Ishikawa (cell line): Measurements from ENCODE around the gene PIGO.
A peak's percentile ranks its signal among the peaks of the same experiment; 100 is the strongest.

ENCODE experiments used
- CEBPB ChIP-seq: IDR thresholded peaks from 2 replicates; pipeline ENCODE4 v1.6.1; 2012
- CREB1 ChIP-seq: IDR thresholded peaks from 2 replicates; pipeline ENCODE4 v1.6.1; 2012; ENCODE audit warnings: low read depth
- EGR1 ChIP-seq: IDR thresholded peaks from 2 replicates; pipeline ENCODE4 v1.6.1; 2012
- EP300 ChIP-seq: IDR thresholded peaks from 2 replicates; pipeline ENCODE4 v1.6.1; 2012; ENCODE audit warnings: borderline replicate concordance
- FOXM1 ChIP-seq: IDR thresholded peaks from 2 replicates; pipeline ENCODE4 v1.6.1; 2012; ENCODE audit warnings: low read depth, borderline replicate concordance
- NFIC ChIP-seq: IDR thresholded peaks from 2 replicates; pipeline ENCODE4 v1.6.1; 2012
- RAD21 ChIP-seq: IDR thresholded peaks from 2 replicates; pipeline ENCODE4 v1.6.1; 2012; ENCODE audit warnings: low read depth
- REST ChIP-seq: IDR thresholded peaks from 2 replicates; pipeline ENCODE4 v1.6.1; 2012; ENCODE audit warnings: low read depth, mild to moderate bottlenecking
- TAF1 ChIP-seq: IDR thresholded peaks from 2 replicates; pipeline ENCODE4 v1.6.1; 2012; ENCODE audit warnings: low read depth, mild to moderate bottlenecking
- TCF12 ChIP-seq: IDR thresholded peaks from 2 replicates; pipeline ENCODE4 v1.6.1; 2012; ENCODE audit warnings: low read depth
- TEAD4 ChIP-seq: IDR thresholded peaks from 2 replicates; pipeline ENCODE4 v1.6.1; 2012
- USF1 ChIP-seq: IDR thresholded peaks from 2 replicates; pipeline ENCODE4 v1.6.1; 2012
- YY1 ChIP-seq: IDR thresholded peaks from 2 replicates; pipeline ENCODE4 v1.6.1; 2012; ENCODE audit warnings: low read depth
- ZBTB7A ChIP-seq: IDR thresholded peaks from 2 replicates; pipeline ENCODE4 v1.6.1; 2012; ENCODE audit warnings: low read depth
- TF ChIP-seq, protein P1 (sequence below): IDR thresholded peaks from 2 replicates; pipeline ENCODE4 v1.6.1; 2012

Gene PIGO

GRCh38 chr9:35091536-35091935 is 4.9 kb downstream of the PIGO start:
- TF ChIP-seq RAD21 = no peak
- no peak for TF ChIP-seq USF1
- TF ChIP-seq TAF1 = no peak
- TF ChIP-seq, protein P1, sequence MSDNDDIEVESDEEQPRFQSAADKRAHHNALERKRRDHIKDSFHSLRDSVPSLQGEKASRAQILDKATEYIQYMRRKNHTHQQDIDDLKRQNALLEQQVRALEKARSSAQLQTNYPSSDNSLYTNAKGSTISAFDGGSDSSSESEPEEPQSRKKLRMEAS = no peak
- TF ChIP-seq REST = no peak
- TF ChIP-seq TCF12 = no peak
- no peak for TF ChIP-seq YY1
- TF ChIP-seq ZBTB7A = no peak
- no peak for TF ChIP-seq FOXM1
- TF ChIP-seq TEAD4 = no peak
- TF ChIP-seq EP300 = no peak
- no peak for TF ChIP-seq CEBPB
- no peak for TF ChIP-seq CREB1
- no peak for TF ChIP-seq NFIC
- no peak for TF ChIP-seq EGR1

GRCh38 chr9:35089434-35089833 is 7.0 kb downstream of the PIGO start:
- TF ChIP-seq CREB1 = no peak

DNA sequence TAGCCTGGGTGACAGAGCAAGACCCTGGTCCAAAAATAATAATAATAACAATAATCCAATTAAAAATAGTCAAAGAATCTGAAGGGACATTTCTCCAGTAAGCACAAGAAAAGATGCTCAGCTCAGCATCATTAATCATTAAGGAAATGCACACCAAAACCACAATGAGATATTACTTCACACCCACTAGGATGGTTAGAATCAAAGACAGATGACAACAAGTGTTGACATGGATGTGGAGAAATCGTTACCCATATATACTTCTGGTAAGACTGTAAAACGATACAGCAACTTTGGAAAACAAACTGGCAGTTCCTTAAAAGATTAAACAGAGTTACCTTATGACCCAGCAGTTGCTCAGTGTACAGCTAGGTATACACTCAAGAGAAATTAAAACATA is 11.3 kb downstream of the PIGO start:
- no peak for TF ChIP-seq ZBTB7A
- TF ChIP-seq TAF1 = no peak
- TF ChIP-seq TCF12 = no peak
- TF ChIP-seq CEBPB = no peak
- no peak for TF ChIP-seq USF1
- no peak for TF ChIP-seq REST
- TF ChIP-seq EP300 = no peak
- TF ChIP-seq YY1 = no peak
- TF ChIP-seq NFIC = no peak
- TF ChIP-seq FOXM1 = no peak
- TF ChIP-seq, protein P1 = no peak
- TF ChIP-seq RAD21 = no peak
- no peak for TF ChIP-seq CREB1
- no peak for TF ChIP-seq TEAD4
- no peak for TF ChIP-seq EGR1

DNA sequence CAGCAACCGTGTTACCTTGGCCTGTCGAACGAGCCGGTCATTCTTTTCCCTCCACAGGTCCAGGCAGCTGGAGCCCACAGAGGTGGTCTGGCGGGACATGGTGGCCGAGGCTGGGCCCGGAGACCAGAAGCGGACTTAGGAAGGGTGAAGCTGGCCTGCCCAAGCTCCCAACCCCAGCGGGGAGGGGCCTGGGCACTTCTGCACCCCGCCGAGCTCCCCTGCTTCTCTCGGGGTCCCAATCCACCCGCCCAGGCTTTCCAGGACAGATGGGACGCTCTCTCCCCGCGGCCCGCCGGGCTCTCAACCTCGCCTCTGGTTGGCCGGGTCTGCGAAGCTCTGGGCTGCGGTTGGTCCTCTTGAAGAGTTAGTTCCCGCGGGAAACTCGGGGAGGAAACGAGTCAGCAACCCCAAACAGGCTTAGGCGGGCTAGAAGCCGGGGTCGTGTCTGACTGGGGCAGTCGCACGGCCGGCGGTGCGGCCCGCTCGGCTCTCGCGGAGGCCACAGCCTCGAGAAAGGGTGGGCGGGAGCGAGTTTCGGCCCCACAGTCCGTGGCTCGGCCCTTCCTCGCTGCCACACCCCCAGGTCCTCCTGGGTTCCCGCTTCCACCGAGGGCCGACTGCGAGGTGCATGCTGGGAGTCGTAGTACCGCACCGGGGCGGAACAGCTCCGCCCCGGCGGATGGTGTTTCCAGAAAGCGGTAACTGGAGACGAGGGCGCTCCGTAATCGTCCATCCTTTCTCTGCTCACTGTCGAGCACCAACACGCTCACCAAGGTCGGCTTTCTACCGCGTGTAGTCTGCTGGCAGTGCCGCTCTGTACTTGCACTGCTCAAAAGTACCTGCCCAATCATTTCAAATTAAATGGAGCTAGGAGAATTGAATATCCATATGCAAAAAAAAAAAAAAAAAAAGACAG is 16.7 kb downstream of the PIGO start, which contains the start of gene FANCG:
TSS of gene FANCG (minus strand) at position 517 of the 916 bp plus-strand sequence. CDS start at position 99, 418 bp downstream.
- TF ChIP-seq TCF12 (peak; percentile 39; the same call in 1 of the 2 replicates), USF1 (no peak), TEAD4 (no peak; the same call in 1 of the 2 replicates), EP300 (no peak; the same call in 1 of the 2 replicates), CEBPB (peak; percentile 12; the same call in 1 of the 2 replicates), NFIC (no peak; the same call in 1 of the 2 replicates), ZBTB7A (no peak), YY1 (peak; percentile 2; the same call in 1 of the 2 replicates), CREB1 (peak; percentile 51; the same call in 1 of the 2 replicates), FOXM1 (0 out of 2 replicates have a peak, but pooled peaks have one; percentile 28), RAD21 (no peak), EGR1 (no peak), REST (no peak), TAF1 (peak; percentile 68)
- TF ChIP-seq, protein P1 = peak; percentile 87
